Sigmoid colon (tissue), 7 donors: ENCODE results near the gene METRN. TPM values are rescaled to one million over a fixed set of nuclear protein-coding genes. Genes with fewer than 3 reads are reported as not detected.

Experiments used
- DNase-seq: peaks from one replicate; pipeline ENCODE4 v3.0.0-alpha.2; 2019
- H3K27ac ChIP-seq, 4 donors: fragments of 200-600 bp; sonication (generic); one replicate each; pipeline ENCODE4 v1.5.1; 2016 to 2019; ENCODE audit warnings: mild to moderate bottlenecking in 1 of 4
- H3K27me3 ChIP-seq, 3 donors: fragments of 200-600 bp; sonication (generic); one replicate each; pipeline ENCODE4 v1.5.1; 2019; ENCODE audit warnings: mild to moderate bottlenecking in 1 of 3
- H3K36me3 ChIP-seq, 4 donors: fragments of 200-600 bp; sonication (generic); one replicate each; pipeline ENCODE4 v1.5.1; 2016 to 2019
- H3K4me1 ChIP-seq, 4 donors: fragments of 200-600 bp; sonication (generic); one replicate each; pipeline ENCODE4 v1.5.1; 2017 to 2019
- H3K4me3 ChIP-seq, 4 donors: fragments of 200-600 bp; sonication (generic); one replicate each; pipeline ENCODE4 v1.5.1; 2017 to 2019; ENCODE audit warnings: mild to moderate bottlenecking in 2 of 4, moderate library complexity in 1 of 4
- H3K9me3 ChIP-seq, 4 donors: fragments of 200-600 bp in 3 of 4; sonication (generic) in 3 of 4; one replicate each; pipeline versions ENCODE4 v1.5.1 to v1.6.1; 2013 to 2019
- CTCF ChIP-seq, 4 experiments: fragments of 450-650 bp in 3 of 4; fragments of 200-600 bp in 1 of 4; IDR thresholded peaks; one replicate each; pipeline ENCODE4 v1.5.1; 2016 to 2019; ENCODE audit warnings: antibody characterized with exemption in 4 of 4, mild to moderate bottlenecking in 3 of 4, moderate library complexity in 2 of 4
- EP300 ChIP-seq, 4 donors: sonication (generic); formaldehyde crosslinking; IDR thresholded peaks; one replicate each; pipeline ENCODE4 v1.6.1; 2017; ENCODE audit warnings: antibody characterized with exemption in 4 of 4
- POLR2A ChIP-seq, 2 donors: fragments of 450-650 bp; IDR thresholded peaks; one replicate each; pipeline ENCODE4 v1.6.1; 2016; ENCODE audit warnings: antibody characterized with exemption in 2 of 2, mild to moderate bottlenecking in 2 of 2, moderate library complexity in 2 of 2
- POLR2AphosphoS5 ChIP-seq, 4 donors: sonication (generic); formaldehyde crosslinking; IDR thresholded peaks; one replicate each; pipeline ENCODE4 v1.6.1; 2017; ENCODE audit warnings: antibody characterized with exemption in 4 of 4
- WGBS, 2 donors: extraction: QIAGEN DNeasy Blood & Tissue Kit; methylation state at CpG; one replicate each; pipeline ENCODE4 v1.1.7; 2013; 5-methylcytosine and 5-hydroxymethylcytosine counted together
- intact Hi-C: fragments of 100-400 bp; cut with DNase I; formaldehyde crosslinking; loops from one replicate; pipeline ENCODE4 v1.15.1; 2023
- polyA plus RNA-seq, 3 donors: library from polyadenylated mRNA; stranded (reverse); fragments of 200-250 nt; gene quantifications; one replicate each; pipeline ENCODE4 v1.2.3, GENCODE V29; 2013
- total RNA-seq, 4 donors: library from RNA; depleted of rRNA; stranded (reverse); fragments of >200 nt; gene quantifications; one replicate each; pipeline ENCODE4 v1.1.0, GENCODE V29; 2016
- donor health status: healthy with polysubstance abuse.
- donor health status: Bipolar disorder and iron deficiency.
- donor health status: healthy.

METRN gene
- total and polyA plus RNA-seq, 7 donors = 16.5 to 49.9 (median 31.8) TPM

DNA sequence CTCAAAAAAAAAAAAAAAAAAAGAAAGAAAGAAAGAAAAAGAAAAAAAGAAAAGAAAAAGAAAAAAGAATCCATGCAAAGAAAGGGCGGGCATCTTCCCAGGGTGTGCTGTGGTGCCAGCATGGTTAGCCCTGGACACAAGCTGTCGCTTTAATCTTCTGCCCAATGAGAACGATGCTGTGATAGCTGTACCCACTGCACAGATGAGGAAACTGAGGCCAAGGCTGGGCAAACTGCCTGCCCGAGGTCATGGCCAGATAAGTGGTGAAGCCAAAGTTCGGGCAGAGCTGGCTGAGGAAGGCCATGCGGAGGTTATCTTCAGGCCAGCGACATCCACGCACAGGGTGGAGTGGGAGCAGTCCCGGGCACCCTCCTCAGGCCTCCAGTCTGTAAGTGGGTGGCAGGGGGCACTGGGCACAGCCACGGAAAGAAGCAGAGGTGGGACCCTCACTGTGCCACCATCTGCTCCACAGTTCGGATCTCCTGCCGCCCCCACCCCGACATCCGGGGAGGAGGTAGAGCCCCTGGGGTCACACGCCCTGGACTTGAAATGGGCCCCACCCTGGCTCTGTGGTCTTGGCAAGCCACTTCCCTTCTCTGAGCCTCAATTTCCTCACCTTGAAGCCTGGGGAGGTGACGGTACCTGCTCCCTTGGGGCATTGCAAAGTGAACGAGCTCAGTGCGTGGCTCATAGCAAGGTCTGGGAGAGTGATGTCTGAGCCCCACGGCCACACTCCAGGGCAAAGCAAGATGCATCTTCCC is 15.8 kb upstream of the METRN start:
- WGBS, 2 donors = 64 to 66% methylated on average over 19 of the region's 19 CpGs
- Histone ChIP-seq H3K4me3 (no peak overlapping the region), H3K4me1 (peaks cover 0 to 25% (median 22%) of the 10 kb centered on the region in 4 donors), H3K27me3 (peaks cover 66 to 95% (median 84%) of the 10 kb centered on the region in 3 donors), H3K9me3 (no peaks in the 10 kb centered on the region), H3K27ac (no peak overlapping the region), H3K36me3 (no peaks in the 10 kb centered on the region)
- intact Hi-C loops = no loop called here
- TF ChIP-seq EP300 (IDR thresholded peaks at IDR 0.05) (no peak), POLR2AphosphoS5 (IDR thresholded peaks at IDR 0.05) (no peak), CTCF (IDR thresholded peaks at IDR 0.05) (no peak), POLR2A (IDR thresholded peaks at IDR 0.05) (no peak)
- DNase-seq = no peak

GRCh38 chr16:700684-701584 is 14.0 kb upstream of the METRN start:
- Histone ChIP-seq H3K4me1 (peaks cover 0 to 13% (median 7%) of the 10 kb centered on the region in 4 donors), H3K27me3 (peaks cover 65 to 93% (median 82%) of the 10 kb centered on the region in 3 donors), H3K36me3 (no peaks in the 10 kb centered on the region), H3K9me3 (no peaks in the 10 kb centered on the region), H3K4me3 (no peak overlapping the region), H3K27ac (no peak overlapping the region)
- no peak for DNase-seq
- intact Hi-C loops = no loop called here
- TF ChIP-seq CTCF (IDR thresholded peaks at IDR 0.05) = no peak
- WGBS, 2 donors = 7 to 8% methylated on average over 76 of the region's 76 CpGs

- WGBS, 2 donors = 85% methylated on average over 19 of the region's 19 CpGs
Observed at GRCh38 chr16:702341-702740, 12.6 kb upstream of the METRN start.

GRCh38 chr16:703406-703805 is 11.5 kb upstream of the METRN start:
- Histone ChIP-seq H3K4me1 (peaks cover 0 to 19% (median 11%) of the 10 kb centered on the region in 4 donors), H3K27ac (no peak overlapping the region), H3K27me3 (peaks cover 72 to 96% (median 91%) of the 10 kb centered on the region in 3 donors), H3K36me3 (no peaks in the 10 kb centered on the region), H3K9me3 (no peaks in the 10 kb centered on the region), H3K4me3 (no peak overlapping the region)
- 61 to 82% methylated on average over 12 of the region's 12 CpGs for WGBS, 2 donors
- TF ChIP-seq EP300 (IDR thresholded peaks at IDR 0.05) (no peak), POLR2AphosphoS5 (IDR thresholded peaks at IDR 0.05) (no peak), CTCF (IDR thresholded peaks at IDR 0.05) (no peak), POLR2A (IDR thresholded peaks at IDR 0.05) (no peak)
- intact Hi-C loops = no loop called here
- DNase-seq = no peak

More at GRCh38 chr16:702341-702740, 12.6 kb upstream of the METRN start:
- Histone ChIP-seq H3K4me1 (peaks cover 0 to 19% (median 11%) of the 10 kb centered on the region in 4 donors), H3K4me3 (no peak overlapping the region), H3K27ac (no peak overlapping the region), H3K9me3 (no peaks in the 10 kb centered on the region), H3K36me3 (no peaks in the 10 kb centered on the region), H3K27me3 (peaks cover 68 to 93% (median 82%) of the 10 kb centered on the region in 3 donors)
- TF ChIP-seq POLR2AphosphoS5 (IDR thresholded peaks at IDR 0.05) = no peak
- TF ChIP-seq CTCF (IDR thresholded peaks at IDR 0.05) = no peak
- TF ChIP-seq EP300 (IDR thresholded peaks at IDR 0.05) = no peak
- TF ChIP-seq POLR2A (IDR thresholded peaks at IDR 0.05) = no peak
- intact Hi-C loops = no loop called here
- DNase-seq = no peak
